H1 (cell line): Measurements from ENCODE around the gene MPC1. TPM values are rescaled to one million over a fixed set of nuclear protein-coding genes. Genes with fewer than 3 reads are reported as not detected.

Experiments
- CTCF ChIA-PET: fragments of 300-600 bp; sonication (Branson Sonifier 250); formaldehyde crosslinking; loops from one replicate; lab custom pipeline; 2021; ENCODE audit not compliant: partially characterized antibody; lab: Charles Lee
- POLR2A ChIA-PET: fragments of 300-600 bp; sonication (Branson Sonifier 250); formaldehyde crosslinking; loops from one replicate; lab custom pipeline; 2021; ENCODE audit warnings: inconsistent platforms; ENCODE audit not compliant: partially characterized antibody; lab: Charles Lee
- DNase-seq, 2 experiments: peaks; one replicate each; pipeline versions ENCODE4 v3.0.0 to v3.0.0-alpha.2; 2010 to 2022; ENCODE audit warnings: low spot score in 2 of 2, low read depth in 1 of 2, mixed read lengths in 1 of 2
- FAIRE-seq: peaks from 2 replicates; lab custom pipeline; 2011; peaks lifted over from hg19 to GRCh38; lab: Jason Lieb, UNC
- H2AFZ ChIP-seq: 2 replicates; pipeline ENCODE4 v1.8.1; 2012; ENCODE audit warnings: low read length, inconsistent platforms
- H2AK5ac ChIP-seq: 2 replicates; pipeline ENCODE4 v1.6.1; 2013; ENCODE audit warnings: low read depth, low read length
- H2BK120ac ChIP-seq: replicated peaks from 2 replicates; pipeline ENCODE3; 2013; ENCODE audit warnings: low read depth, low read length, inconsistent platforms
- H2BK12ac ChIP-seq: 2 replicates; pipeline ENCODE4 v1.6.1; 2013; ENCODE audit warnings: low read depth, low read length
- H2BK15ac ChIP-seq: 2 replicates; pipeline ENCODE4 v1.6.1; 2013; ENCODE audit warnings: low read length
- H2BK20ac ChIP-seq: 2 replicates; pipeline ENCODE4 v1.6.1; 2013; ENCODE audit warnings: low read length
- H2BK5ac ChIP-seq: 2 replicates; pipeline ENCODE4 v1.6.1; 2013; ENCODE audit warnings: low read depth, low read length
- H3K14ac ChIP-seq: 2 replicates; pipeline ENCODE4 v1.6.1; 2013; ENCODE audit warnings: inconsistent platforms; ENCODE audit not compliant: insufficient read length
- H3K18ac ChIP-seq: 2 replicates; pipeline ENCODE4 v1.6.1; 2013; ENCODE audit warnings: low read length; ENCODE audit errors: extremely low read depth
- H3K23ac ChIP-seq: 2 replicates; pipeline ENCODE4 v1.6.1; 2013; ENCODE audit warnings: inconsistent platforms; ENCODE audit not compliant: insufficient read length
- H3K23me2 ChIP-seq: 2 replicates; pipeline ENCODE4 v1.6.1; 2013; ENCODE audit warnings: low read depth, low read length
- H3K27ac ChIP-seq: 2 replicates; pipeline ENCODE4 v1.6.1; 2011; ENCODE audit warnings: low read depth, low read length, inconsistent platforms
- H3K27me3 ChIP-seq, 4 experiments: replicated peaks in 1 of 4; 1 replicate in 1 of 4; 2 replicates in 3 of 4; pipeline versions ENCODE4 v1.6.1 to v1.8.1; 2011 to 2013; ENCODE audit warnings: low read length in 3 of 4, mild to moderate bottlenecking in 3 of 4, inconsistent platforms in 2 of 4, mixed read lengths in 2 of 4, moderate library complexity in 1 of 4; ENCODE audit not compliant: control insufficient read depth in 3 of 4, insufficient read depth in 3 of 4; ENCODE audit errors: extremely low read depth in 1 of 4
- H3K36me3 ChIP-seq, 4 experiments: 2 replicates each; pipeline versions ENCODE4 v1.6.1 to v1.8.1; 2011 to 2013; ENCODE audit warnings: mild to moderate bottlenecking in 4 of 4, low read length in 3 of 4, moderate library complexity in 2 of 4, control low read depth in 1 of 4, inconsistent platforms in 1 of 4; ENCODE audit not compliant: insufficient read depth in 4 of 4, control insufficient read depth in 2 of 4
- H3K4ac ChIP-seq: replicated peaks from 2 replicates; pipeline ENCODE3; 2013; ENCODE audit warnings: low read length, low read depth, mixed read lengths, inconsistent platforms; ENCODE audit not compliant: insufficient read length
- H3K4me1 ChIP-seq, 4 experiments: replicated peaks in 1 of 4; 1 replicate in 1 of 4; 2 replicates in 3 of 4; pipeline versions ENCODE4 v1.6.1 to v1.8.1; 2011 to 2013; ENCODE audit warnings: low read length in 3 of 4, inconsistent platforms in 2 of 4, mixed read lengths in 1 of 4; ENCODE audit not compliant: insufficient read depth in 4 of 4, control insufficient read depth in 3 of 4
- H3K4me2 ChIP-seq, 2 experiments: 2 replicates each; pipeline versions ENCODE4 v1.6.1 to v1.8.1; 2011 to 2013; ENCODE audit warnings: low read depth in 2 of 2, low read length in 2 of 2, control low read depth in 1 of 2, inconsistent platforms in 1 of 2, mild to moderate bottlenecking in 1 of 2; ENCODE audit not compliant: insufficient read depth in 1 of 2
- H3K4me3 ChIP-seq, 4 experiments: fragments of 200-600, 300-600 bp in 1 of 4; sonication (generic), shearing (Covaris generic), sonication (Bioruptor Twin) in 1 of 4; 2 replicates each; pipeline versions ENCODE4 v1.5.1 to v1.8.1; 2011 to 2016; ENCODE audit warnings: low read length in 4 of 4, low read depth in 3 of 4, control low read depth in 2 of 4, inconsistent platforms in 2 of 4, mild to moderate bottlenecking in 2 of 4, mixed read lengths in 1 of 4, moderate library complexity in 1 of 4; ENCODE audit not compliant: insufficient read depth in 2 of 4; ENCODE audit errors: extremely low read depth in 1 of 4
- H3K56ac ChIP-seq: replicated peaks from 2 replicates; pipeline ENCODE3; 2013; ENCODE audit warnings: low read depth, mild to moderate bottlenecking, mixed read lengths, low read length, inconsistent platforms; ENCODE audit not compliant: insufficient read length
- H3K79me1 ChIP-seq: 2 replicates; pipeline ENCODE4 v1.6.1; 2013; ENCODE audit warnings: low read depth, low read length, control low read depth
- H3K79me2 ChIP-seq, 2 experiments: 2 replicates each; pipeline versions ENCODE4 v1.6.1 to v1.8.1; 2012 to 2013; ENCODE audit warnings: low read length in 2 of 2, mild to moderate bottlenecking in 2 of 2, inconsistent platforms in 1 of 2; ENCODE audit not compliant: insufficient read depth in 2 of 2, control insufficient read depth in 1 of 2
- H3K9ac ChIP-seq, 4 experiments: replicated peaks in 1 of 4; 1 replicate in 1 of 4; 2 replicates in 3 of 4; pipeline versions ENCODE4 v1.6.1 to v1.8.1; 2011 to 2013; ENCODE audit warnings: low read depth in 3 of 4, low read length in 3 of 4, control low read depth in 2 of 4, mild to moderate bottlenecking in 2 of 4, moderate library complexity in 2 of 4, inconsistent platforms in 1 of 4; ENCODE audit errors: extremely low read depth in 1 of 4
- H3K9me3 ChIP-seq, 2 experiments: 2 replicates each; pipeline versions ENCODE4 v1.6.1 to v1.8.1; 2012 to 2013; ENCODE audit warnings: mild to moderate bottlenecking in 2 of 2, moderate library complexity in 2 of 2, control low read depth in 1 of 2, inconsistent platforms in 1 of 2, low read depth in 1 of 2, low read length in 1 of 2, mixed read lengths in 1 of 2; ENCODE audit not compliant: insufficient read depth in 2 of 2
- H4K20me1 ChIP-seq, 2 experiments: replicated peaks in 1 of 2; 2 replicates each; pipeline versions ENCODE3 to v1.8.1; 2011 to 2013; ENCODE audit warnings: inconsistent platforms in 2 of 2, low read length in 2 of 2, mild to moderate bottlenecking in 1 of 2; ENCODE audit not compliant: insufficient read depth in 2 of 2, control insufficient read depth in 1 of 2
- H4K5ac ChIP-seq: 2 replicates; pipeline ENCODE4 v1.6.1; 2013; ENCODE audit warnings: low read length, low read depth, mixed read lengths, inconsistent platforms; ENCODE audit not compliant: insufficient read length
- H4K8ac ChIP-seq: 2 replicates; pipeline ENCODE4 v1.8.0; 2013; ENCODE audit warnings: mild to moderate bottlenecking, moderate library complexity, low read length, inconsistent platforms; ENCODE audit not compliant: insufficient read depth; ENCODE audit errors: extremely low read depth
- H4K91ac ChIP-seq: replicated peaks from 2 replicates; pipeline ENCODE3; 2013; ENCODE audit warnings: low read length, mixed read lengths, inconsistent platforms; ENCODE audit not compliant: insufficient read length
- BCL11A ChIP-seq, 2 experiments: IDR thresholded peaks; one replicate each; pipeline ENCODE4 v1.6.1; 2011; ENCODE audit warnings: low read depth in 2 of 2, low read length in 2 of 2, mild to moderate bottlenecking in 2 of 2
- NANOG ChIP-seq: IDR thresholded peaks from 2 replicates; pipeline ENCODE4 v1.6.1; 2011; ENCODE audit warnings: low read length, low read depth, mild to moderate bottlenecking, inconsistent platforms; ENCODE audit not compliant: insufficient read depth, poor library complexity, severe bottlenecking
- RXRA ChIP-seq: IDR thresholded peaks from 2 replicates; pipeline ENCODE4 v1.6.1; 2011; ENCODE audit warnings: low read depth, mild to moderate bottlenecking, low read length, moderate library complexity; ENCODE audit not compliant: insufficient read depth
- WGBS, 2 experiments: shearing (Covaris generic) in 1 of 2; methylation state at CpG; one replicate each; pipeline versions ENCODE4 v1.1.6 to v1.1.7; 2013 to 2015; ENCODE audit warnings: low lambda C conversion rate in 2 of 2, mixed read lengths in 2 of 2, inconsistent platforms in 1 of 2, low coverage in 1 of 2, missing lambda C conversion rate in 1 of 2; ENCODE audit not compliant: insufficient replicate concordance in 2 of 2, insufficient coverage in 1 of 2, insufficient read length in 1 of 2; ENCODE audit errors: extremely low coverage in 1 of 2, missing lambda C conversion rate in 1 of 2; 5-methylcytosine and 5-hydroxymethylcytosine counted together
- polyA plus RNA-seq, 7 experiments: library from polyadenylated mRNA; depleted of rRNA in 3 of 7; stranded (reverse) in 5 of 7; unstranded in 2 of 7; fragments of >200 nt in 5 of 7; fragments of 200-250 nt in 2 of 7; gene quantifications; 1 replicate in 5 of 7; 2 replicates in 1 of 7; 4 replicates in 1 of 7; pipeline versions ENCODE4 v1.2.1 to v1.2.3, GENCODE V29; 2011 to 2013; ENCODE audit warnings: missing spikeins in 2 of 7, mixed read lengths in 2 of 7
- total RNA-seq: library from RNA; stranded (reverse); fragmentation: NEBNext Ultra II Directional; extraction: Animal tissue kit (Norgen Biotek cat#: 25700); gene quantifications from 2 replicates; pipeline ENCODE4 v1.2.1, GENCODE V29; 2021

The MPC1 gene
- total and polyA plus RNA-seq, 2 of the 8 experiments (the other 6 are each of a cell fraction or from before 2014, with no cell fraction given): 10.2 to 12.6 TPM

GRCh38 chr6:166400181-166400580 is 17.4 kb upstream of the MPC1 start:
- Histone ChIP-seq H3K23ac (no peak overlapping the region), H3K79me1 (0 out of 2 replicates have a peak, but pooled peaks cover 2% of the 10 kb centered on the region), H3K14ac (no peak overlapping the region), H3K4me3 (no peak overlapping the region), H4K91ac (no peak overlapping the region), H4K8ac (no peak overlapping the region), H2BK5ac (no peak overlapping the region), H3K27me3 (no peaks in the 10 kb centered on the region), H4K20me1 (no peaks in the 10 kb centered on the region), H4K5ac (no peak overlapping the region), H3K18ac (no peak overlapping the region), H2BK120ac (no peak overlapping the region), H3K4ac (no peak overlapping the region), H3K36me3 (no peaks in the 10 kb centered on the region), H3K4me1 (peaks cover 0 to 3% (median 2%) of the 10 kb centered on the region in 4 experiments; a peak in 3 of 7 replicates), H3K9ac (no peak overlapping the region), H3K56ac (no peak overlapping the region), H3K27ac (no peak overlapping the region), H3K79me2 (no peaks in the 10 kb centered on the region), H3K4me2 (no peak overlapping the region), H2BK15ac (no peak overlapping the region), H3K9me3 (peaks cover 0 to 4% of the 10 kb centered on the region in 2 experiments; a peak in 2 of 4 replicates), H3K23me2 (no peaks in the 10 kb centered on the region), H2BK20ac (no peak overlapping the region), H2BK12ac (no peak overlapping the region), H2AFZ (no peak overlapping the region), H2AK5ac (no peak overlapping the region)
- WGBS, 2 experiments: 95% methylated on average over 2 of the region's 2 CpGs; no CpG with 5 or more reads in 1 of the 2 experiments
- CTCF ChIA-PET: interaction anchor here (0.6 to 5.4 kb wide), 42 partner anchors 8 to 370 kb away, joined by 3 to 120 read pairs (median 5); partner anchors contain the start of genes PRR18 and TBXT
- DNase-seq (no peak), FAIRE-seq (no peak)
- POLR2A ChIA-PET: interaction anchor here (1.5 kb wide), 1 partner anchor 93 kb away, joined by 4 read pairs; the partner anchor contains the start of gene PRR18
- TF ChIP-seq NANOG (no peak), BCL11A (IDR thresholded peaks at IDR 0.05; ENCODE audit: low read depth in 2 of 2, low read length in 2 of 2) (no peak), RXRA (no peak)
